WI38 (cell line): Measurements from ENCODE around the gene ARHGAP30.

ENCODE experiments used
- H3K4me3 ChIP-seq: 2 replicates; pipeline ENCODE4 v1.5.1; 2011; ENCODE audit warnings: low read depth, mild to moderate bottlenecking, control low read depth, low read length
- CTCF ChIP-seq: IDR thresholded peaks from 2 replicates; pipeline ENCODE4 v1.5.1; 2012; ENCODE audit warnings: low read depth, mild to moderate bottlenecking, control low read depth, low read length

The ARHGAP30 gene

DNA sequence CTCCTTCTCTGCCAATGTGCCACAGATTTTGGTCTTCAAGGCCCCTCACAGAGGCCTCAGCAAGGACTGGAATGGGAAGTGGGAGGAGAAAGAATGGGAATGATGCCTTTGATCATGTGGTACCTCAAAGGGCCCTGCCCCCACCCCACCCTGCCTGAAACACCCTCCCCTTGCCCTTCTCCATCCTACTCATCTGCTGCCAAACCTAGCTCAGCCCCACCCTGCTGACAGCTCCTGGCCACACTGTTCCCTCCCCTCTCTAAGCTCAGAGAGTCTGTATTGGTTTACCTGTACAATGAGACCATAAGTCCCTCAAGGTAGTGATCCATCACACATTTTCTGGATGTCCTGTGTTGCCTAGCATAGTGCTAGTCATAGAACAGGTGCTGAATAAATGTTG is 6.7 kb upstream of the ARHGAP30 start:
- no peak for TF ChIP-seq CTCF
- H3K4me3 ChIP-seq = no peak overlapping the region

DNA sequence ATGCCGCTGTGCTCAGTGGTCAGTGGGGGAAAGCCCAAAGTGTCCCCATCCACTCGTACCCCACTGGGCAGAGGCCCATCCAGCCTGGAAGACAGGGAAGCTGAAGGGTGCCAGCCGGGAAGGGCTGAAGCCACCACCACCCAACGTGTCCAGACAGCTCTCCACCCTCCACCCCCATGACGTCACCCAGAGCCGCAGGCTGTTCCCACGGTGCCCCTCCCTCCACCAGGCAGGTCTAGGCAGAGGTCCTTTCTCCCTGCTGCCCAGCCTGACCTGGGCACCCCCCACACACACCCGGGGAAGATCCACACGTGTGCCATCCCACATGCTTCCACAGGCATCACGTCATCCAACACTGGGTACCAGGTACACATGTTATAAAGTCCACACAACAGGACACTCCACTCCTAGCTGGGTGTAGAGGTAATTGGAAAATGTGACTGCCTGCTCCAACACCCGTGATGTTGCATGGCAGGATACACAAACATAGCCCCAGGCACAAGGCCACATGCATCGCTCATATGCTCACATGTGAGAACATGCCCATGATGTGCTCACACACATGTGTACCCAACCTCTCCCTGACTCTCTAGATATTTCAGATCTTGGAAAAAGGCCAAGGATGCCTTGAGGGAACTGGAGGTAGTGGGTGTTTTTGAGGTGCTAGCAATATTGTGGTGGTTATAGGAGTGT is 5.1 kb upstream of the ARHGAP30 start:
- no peak overlapping the region for H3K4me3 ChIP-seq
- no peak for TF ChIP-seq CTCF

DNA sequence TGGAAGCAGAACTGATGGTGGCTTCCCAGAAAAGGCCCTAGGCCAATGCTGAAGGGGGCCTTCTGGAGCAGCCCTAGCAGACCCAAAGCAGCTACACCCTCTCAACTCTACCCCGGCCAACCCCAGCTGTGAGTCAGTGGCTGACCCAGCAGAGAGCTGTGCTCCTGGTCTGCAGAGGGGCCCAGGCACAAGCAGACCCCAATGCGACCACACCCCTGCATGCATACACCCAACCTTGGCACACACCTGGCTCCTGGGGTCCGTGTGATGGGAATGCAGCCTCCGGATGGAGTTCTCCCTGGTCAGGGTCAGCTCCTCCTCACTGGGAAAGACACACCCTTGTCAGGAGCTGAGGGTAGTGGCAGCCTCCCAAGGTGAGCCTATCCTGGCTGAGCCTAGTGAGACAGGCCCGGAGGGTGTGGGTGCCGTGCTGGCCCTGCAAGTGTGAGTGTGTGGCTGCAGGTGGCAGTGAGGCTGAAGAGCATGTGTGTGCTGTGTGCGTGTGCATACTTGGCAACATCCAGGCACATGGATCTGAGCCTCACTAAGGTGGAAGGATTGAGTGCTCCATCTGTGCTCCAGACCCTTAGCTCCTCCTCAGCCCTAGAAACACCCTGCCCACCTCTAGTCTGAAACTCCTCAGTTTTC is 3.9 kb upstream of the ARHGAP30 start:
- no peak for TF ChIP-seq CTCF
- no peak overlapping the region for H3K4me3 ChIP-seq

DNA sequence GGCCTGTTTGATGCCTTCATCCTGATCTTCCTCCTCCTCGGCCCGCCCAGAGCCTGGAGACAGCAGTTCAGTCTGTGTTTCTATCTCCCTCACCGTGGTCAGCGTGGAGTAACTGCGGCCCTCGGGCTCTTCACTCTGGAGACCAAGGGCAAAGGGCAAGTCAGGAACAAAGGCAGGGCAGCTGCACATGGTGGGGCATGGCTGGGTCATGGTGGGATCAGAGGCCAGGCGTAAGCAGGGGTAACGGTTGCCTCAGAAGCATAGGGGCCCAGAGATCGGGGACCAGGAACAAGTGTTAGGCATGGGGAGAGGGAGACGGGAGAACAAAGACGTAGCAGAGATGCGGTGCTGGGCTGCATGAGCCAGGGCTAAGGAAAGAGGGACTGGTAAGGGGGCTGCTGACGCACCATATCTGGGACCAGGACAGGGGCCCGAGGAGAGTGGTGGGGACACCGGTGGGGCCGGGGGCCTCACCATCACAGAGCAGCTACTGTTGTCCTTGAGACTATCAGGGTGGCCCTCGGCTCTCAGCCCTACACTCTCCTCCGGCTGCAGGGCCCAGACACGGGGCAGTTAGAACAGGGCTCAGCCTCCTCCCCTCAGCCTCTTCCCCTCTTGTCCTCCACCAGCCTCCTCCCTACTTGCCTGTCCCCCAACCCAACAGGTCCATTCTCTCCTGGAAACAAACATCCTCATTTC is 3.2 kb upstream of the ARHGAP30 start:
- TF ChIP-seq CTCF = no peak

DNA sequence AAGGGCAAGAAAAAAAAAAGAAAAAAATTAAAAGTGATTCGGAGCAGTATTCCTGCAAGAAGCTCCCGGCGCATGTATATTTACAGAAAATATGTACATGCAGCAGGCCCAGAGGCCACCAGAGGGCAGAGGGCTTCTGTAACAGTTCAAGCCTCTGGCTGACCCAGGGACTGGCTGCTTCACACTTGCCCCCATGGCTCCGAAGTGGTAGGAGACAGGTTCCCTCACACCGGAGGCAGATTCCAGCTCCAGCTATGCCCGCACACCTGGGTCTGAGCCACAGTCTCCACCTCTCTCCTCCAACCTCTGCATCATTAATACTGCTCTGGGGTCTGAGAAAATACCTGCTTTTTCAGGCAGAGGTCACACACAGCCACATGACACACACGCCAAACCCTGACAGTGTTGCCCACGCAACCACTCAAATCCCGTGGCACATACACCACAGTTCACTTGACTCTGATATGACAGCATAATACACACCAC is 2.2 kb upstream of the ARHGAP30 start:
- no peak overlapping the region for H3K4me3 ChIP-seq
- peak; percentile 48 for TF ChIP-seq CTCF

More for the DNA sequence above, 3.2 kb upstream of the ARHGAP30 start:
- no peak overlapping the region for H3K4me3 ChIP-seq

- no peak overlapping the region for H3K4me3 ChIP-seq
- TF ChIP-seq CTCF = no peak
Measured at GRCh38 chr1:161070761-161071160, 1.1 kb upstream of the ARHGAP30 start.

- H3K4me3 ChIP-seq = no peak overlapping the region
- TF ChIP-seq CTCF = no peak
Measured at GRCh38 chr1:161069241-161069640, 450 bp downstream of the ARHGAP30 start.
